GM21360 (cell line): ENCODE results near the gene DNAH7.
"Not testable (repeated sequence)": the region's sequence is repeated elsewhere in the genome, so short reads cannot be mapped to it uniquely, and the experiment has no call there.

Experiments used
- ATAC-seq: cut with Tn5 transposase; IDR thresholded peaks from one replicate; pipeline ENCODE4 v1.9.1; 2021; ENCODE audit warnings: mild to moderate bottlenecking, moderate library complexity; ENCODE audit not compliant: unreplicated experiment

The DNAH7 gene

GRCh38 chr2:196068271-196069209 lies at the start of gene DNAH7:
Gene DNAH7, minus strand, starts transcription at chr2:196068837. Its CDS starts 126 bp downstream, at chr2:196068711.
- ATAC-seq = peak; percentile 99

DNA sequence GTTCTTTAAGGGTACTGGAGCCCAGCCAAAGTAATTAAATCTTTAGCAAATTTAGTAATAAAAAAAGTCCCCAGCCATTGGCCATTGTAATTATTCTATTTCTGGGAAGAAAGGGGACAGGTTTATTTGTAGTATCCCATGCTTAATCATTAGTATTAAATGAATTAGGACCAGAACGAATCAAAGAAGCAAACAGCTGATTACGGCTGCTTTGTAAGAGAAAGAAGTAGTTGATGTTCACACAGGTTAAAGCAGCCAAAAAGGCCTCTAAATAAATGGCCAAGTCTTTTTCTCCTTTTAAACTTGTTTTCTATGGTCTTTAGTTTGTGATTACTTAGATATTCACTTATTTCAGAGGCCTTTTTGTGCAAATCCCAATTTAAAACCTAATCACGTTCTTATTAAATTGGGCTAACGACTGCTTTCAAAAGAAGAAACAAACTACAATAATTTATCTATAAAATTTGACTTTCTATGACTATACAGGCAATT lies 48.6 kb upstream of the DNAH7 start:
- no peak for ATAC-seq

GRCh38 chr2:196113061-196113974 lies 44.7 kb upstream of the DNAH7 start:
- no peak for ATAC-seq

DNA sequence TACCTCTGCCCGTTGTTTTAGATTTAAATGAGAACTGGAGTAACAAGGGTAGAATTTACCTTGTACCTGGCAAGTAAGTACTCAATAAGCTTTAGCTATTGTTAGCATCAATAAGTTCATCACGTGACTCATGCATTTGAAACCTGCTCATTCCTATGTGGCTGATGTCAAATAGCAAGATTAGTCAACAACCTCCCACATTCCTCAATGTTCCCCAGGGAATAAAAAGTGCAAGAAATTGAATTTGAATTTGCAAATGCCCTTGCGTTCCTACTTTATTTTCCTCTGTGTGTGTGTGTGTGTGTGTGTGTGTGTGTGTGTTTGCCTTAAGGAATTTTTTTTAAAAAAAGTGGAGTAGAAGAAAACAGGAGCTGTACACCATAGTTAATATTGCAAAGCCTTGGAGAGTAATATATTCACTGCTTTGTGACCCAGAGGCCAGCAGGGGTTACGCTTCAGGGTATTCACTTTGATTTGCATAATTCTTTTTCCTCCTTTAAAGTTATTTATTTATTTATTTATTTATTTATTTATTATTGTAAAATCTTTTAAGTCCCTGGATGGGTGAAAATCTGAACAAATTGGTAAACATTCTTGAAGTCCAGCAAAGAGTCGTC lies 43.9 kb upstream of the DNAH7 start:
- no peak for ATAC-seq

DNA sequence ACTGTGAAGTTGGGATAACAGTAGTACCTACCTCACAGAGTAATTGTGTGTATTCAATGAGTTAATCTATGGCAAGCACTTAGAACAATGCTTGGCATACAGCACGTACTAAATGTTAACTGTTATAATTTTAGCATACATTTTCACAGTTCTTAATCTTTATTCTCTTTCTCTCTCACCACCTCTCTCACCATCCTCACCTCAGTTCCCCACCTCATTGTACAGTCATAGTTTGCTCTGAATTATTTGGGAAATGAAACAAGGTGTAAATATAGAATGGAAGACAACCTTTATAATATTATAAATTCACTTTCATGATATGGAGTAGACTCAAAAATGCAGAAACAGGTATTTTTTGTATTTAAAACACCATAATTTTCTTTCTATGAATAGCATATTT lies 40.0 kb upstream of the DNAH7 start:
- no peak for ATAC-seq

DNA sequence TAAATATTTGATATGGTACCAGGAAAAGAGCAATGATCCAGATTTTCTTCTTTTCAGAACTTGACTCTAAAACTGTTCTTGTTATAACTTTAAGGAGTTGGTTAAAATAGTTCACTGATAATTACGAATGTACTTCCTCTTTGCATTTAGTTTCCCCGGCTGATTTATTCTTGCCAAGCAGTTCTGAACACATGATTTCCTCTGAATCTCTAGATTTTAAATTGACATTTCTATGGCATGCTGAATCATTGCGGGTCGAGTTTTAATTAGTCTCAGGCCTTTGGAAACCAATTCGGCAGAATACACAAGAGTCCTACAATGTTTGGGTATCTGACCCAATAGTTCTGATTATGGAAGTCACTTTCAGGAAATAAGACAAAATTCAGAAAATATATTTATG lies 37.3 kb upstream of the DNAH7 start:
- ATAC-seq = no peak

DNA sequence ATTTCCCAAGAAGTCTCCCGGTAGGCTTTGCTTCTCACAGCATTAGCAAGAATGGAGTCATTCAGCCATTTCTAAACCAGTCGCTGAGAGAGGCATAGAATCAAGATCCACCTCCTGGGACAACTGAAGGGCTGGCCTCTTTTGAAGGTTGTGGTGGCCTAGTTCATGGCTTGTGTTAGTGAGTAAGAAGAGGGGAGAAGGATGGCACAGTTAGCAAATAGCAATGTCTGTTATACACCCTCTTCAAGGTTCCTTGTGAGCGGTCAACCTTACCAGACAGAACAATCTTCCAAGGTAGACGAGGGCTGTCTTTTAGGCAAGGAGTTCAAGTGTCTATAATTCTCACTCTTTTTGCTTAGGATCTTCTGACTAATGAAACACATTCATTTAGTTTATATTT lies 35.4 kb upstream of the DNAH7 start:
- no peak for ATAC-seq

GRCh38 chr2:196103626-196104025 lies 35.0 kb upstream of the DNAH7 start:
- no peak for ATAC-seq

DNA sequence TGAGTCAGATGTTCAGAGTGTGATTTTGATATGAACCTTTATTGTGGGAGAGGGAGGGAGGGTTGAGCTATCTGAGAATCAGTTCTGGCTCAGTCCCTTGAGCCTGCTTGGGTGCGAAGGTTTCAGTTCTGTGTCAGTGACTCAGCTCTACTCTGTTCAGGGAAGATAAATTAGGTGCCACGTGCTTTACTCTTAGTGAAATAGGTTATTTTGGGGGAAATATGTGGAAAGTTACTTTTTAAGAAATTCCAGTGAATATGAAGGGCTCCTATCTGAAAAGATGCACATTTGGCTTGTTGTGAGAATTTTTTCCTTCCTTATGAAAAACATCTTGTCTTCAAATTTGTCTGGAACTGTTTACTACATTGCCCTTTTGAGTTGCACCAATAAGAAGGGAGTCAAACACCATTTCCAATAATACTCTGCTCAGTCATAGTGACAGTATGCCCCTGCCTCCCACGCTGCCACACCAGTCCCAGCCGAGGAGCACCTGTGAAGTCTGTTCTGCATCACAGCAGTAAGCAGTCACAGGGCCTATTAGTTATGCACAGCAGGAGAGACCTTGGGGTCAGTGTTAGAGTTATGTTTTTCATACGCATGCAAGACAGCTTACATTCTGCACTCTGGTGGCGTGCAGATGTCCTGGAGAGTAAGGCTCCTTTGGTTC lies 32.8 kb upstream of the DNAH7 start:
- ATAC-seq = peak; percentile 98

GRCh38 chr2:196099916-196100315 lies 31.3 kb upstream of the DNAH7 start:
- no peak for ATAC-seq

GRCh38 chr2:196097864-196098660 lies 29.4 kb upstream of the DNAH7 start:
- no peak for ATAC-seq

- no peak for ATAC-seq
These were observed 28.5 kb upstream of the DNAH7 start for GRCh38 chr2:196096982-196097745.

DNA sequence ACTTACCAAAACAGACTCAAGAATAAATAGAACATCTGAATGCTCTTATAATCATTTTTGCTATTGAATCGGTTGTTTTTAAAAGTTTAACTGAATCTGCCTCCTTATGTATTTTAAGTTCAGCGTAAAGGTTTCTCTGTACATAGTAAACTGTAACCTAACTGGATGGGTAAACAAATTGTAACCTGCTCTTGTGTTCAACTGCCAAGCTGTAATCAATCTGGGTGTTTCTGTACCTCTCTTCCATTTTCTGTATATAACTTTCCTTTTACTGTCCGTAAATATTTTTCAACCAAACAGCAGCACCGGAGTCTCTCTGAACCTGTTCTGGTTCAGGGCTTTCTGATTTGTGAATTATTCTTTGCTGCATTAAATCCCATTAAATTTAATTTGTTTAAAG lies 27.6 kb upstream of the DNAH7 start:
- no peak for ATAC-seq

DNA sequence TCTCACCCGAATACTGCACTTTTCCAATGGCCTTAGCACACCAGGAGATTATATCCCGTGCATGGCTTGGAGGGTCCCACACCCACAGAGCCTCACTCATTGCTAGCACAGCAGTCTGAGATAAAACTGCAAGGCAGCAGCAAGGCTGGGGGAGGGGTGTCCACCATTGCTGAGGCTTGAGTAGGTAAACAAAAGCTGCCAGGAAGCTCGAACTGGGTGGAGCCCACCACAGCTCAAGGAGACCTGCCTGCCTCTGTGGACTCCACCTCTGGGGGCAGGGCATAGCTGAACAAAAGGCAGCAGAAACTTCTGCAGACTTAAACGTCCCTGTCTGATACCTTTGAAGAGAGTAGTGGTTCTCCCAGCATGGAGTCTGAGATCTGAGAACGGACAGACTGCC lies 20.8 kb upstream of the DNAH7 start:
- ATAC-seq = not testable (repeated sequence)

DNA sequence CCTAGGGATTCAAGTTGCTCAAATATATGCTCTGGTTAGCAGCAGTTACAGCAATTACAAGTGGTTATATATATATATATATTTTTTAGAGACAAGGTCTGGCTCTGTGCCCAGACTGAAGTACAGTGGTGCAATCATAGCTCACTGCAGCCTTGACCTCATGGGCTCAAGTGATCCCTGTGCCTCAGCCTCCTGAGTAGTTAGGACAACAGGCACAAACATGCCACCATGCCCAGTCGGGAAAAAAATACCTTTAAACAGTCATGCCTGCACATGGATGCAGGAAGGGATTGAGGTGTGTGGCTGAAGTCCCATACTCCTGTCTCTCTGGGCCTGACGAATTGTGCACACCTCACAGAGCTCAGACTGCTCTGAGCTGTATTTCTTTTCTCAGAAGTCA lies 19.6 kb upstream of the DNAH7 start:
- no peak for ATAC-seq

GRCh38 chr2:196086517-196087368 lies 18.1 kb upstream of the DNAH7 start:
- no peak for ATAC-seq

DNA sequence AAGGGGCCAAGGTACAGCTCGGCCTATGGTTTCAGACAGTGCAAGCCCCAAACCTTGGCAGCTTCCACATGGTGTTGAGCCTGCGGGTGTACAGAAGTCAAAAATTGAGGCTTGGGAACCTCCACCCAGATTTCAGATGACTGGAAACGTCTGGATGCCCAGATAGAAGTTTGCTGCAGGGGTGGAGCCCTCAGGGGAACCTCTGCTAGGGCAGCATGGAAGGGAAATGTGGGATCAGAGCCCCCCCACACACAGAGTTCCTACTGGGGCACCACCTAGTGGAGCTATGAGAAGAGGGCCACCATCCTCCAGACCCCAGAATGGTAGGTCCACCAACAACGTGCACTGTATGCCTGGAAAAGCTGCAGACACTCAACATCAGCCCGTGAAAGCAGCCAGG lies 15.0 kb upstream of the DNAH7 start:
- ATAC-seq = no peak

DNA sequence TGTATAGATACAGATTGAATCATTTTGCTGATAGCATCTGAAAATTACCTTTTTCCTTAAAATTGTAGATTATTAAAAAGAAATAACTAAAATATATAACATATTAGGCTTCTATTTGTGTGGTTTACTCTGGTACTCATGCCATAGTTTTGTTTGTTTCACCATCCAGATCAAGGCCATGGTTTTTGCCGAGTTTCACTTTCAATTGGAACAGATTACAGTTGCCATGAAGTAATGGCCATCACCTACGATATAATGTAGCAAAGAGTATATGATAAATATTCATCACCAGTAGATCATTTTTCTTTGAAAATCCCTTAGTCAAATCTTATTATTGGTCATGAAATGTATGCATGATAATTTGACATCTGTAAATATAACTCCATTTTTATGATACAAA lies 11.9 kb upstream of the DNAH7 start:
- ATAC-seq = no peak
